HL-60/S4 (cell line): Measurements from ENCODE around the gene FAM72A.
"Not testable (repeated sequence)": the region's sequence is repeated elsewhere in the genome, so short reads cannot be mapped to it uniquely, and the experiment has no call there.

Source experiments
- in situ Hi-C: fragments of 300-500 bp; cut with MboI; formaldehyde crosslinking; loops from 2 replicates; pipeline ENCODE4 v1.14.3; 2022; ENCODE audit warnings: low sequenced_read_pairs

FAM72A gene

DNA sequence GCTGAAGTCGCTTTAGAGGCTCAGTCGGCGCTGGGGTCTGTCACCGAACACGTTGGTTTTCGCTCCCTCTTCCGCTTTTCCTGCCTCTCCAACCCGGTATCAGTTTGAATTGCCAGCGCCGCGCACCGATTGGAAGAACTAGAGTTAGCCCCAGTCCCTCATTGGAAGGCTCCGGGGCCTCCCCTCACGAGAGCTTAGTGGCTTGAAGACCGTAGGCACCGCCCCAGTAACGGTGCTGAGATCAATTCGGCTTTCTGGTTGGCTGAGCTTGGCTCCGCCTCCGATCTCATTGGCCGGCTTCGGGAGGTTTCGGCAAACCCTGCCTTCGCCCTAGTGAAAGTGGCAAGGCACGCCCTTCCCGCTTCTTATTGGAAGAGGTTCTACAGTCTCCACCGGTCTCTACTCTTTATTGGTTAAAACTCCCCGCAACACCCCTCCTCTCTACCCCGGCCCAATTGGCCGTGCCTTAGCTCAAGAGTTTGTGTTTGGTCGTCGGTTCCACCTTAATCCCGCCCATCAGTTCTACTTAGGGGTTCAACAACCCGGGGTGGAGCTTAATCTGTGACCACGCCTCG lies at the start of gene FAM72A:
FAM72A (minus strand) TSS at position 51 of the 575 bp plus-strand sequence. CDS start 814 bp downstream, outside the sequence.
- in situ Hi-C loops, result not testable (repeated sequence)

DNA sequence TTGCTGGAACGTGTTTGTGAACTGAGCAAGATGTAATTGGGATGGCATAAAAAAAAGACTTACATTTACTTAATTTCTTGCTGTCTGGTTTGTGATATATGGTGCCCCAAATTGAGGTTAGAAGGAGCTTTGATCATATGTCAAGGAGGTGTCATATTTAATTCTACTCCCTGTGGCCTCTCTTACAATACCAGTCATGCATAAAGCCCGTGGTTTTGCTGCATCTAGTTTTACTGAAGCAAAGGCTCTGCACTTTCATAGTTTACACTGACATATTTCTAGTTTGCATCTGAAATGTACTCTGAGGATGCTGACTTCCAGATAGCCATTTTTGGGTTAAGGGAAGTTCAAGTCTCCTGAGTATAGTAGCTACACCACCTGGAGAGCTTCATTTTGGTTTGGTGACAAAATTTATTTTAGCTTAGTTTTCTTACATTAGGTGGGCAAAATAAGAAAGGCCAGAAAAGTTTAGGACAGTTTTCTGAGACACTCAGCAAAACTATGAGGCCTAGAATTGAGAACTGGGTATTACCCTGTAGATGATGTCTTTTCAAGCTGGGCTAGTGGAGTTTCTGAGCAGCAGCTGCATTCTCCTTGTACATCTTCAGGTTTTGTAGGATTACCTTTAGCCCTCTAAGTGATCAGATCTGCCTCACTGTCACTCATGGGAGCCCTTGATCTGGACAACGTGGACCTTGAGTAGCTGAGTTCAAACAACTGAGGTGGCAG lies 48.5 kb upstream of the FAM72A start:
- in situ Hi-C loops, result not testable (repeated sequence)

DNA sequence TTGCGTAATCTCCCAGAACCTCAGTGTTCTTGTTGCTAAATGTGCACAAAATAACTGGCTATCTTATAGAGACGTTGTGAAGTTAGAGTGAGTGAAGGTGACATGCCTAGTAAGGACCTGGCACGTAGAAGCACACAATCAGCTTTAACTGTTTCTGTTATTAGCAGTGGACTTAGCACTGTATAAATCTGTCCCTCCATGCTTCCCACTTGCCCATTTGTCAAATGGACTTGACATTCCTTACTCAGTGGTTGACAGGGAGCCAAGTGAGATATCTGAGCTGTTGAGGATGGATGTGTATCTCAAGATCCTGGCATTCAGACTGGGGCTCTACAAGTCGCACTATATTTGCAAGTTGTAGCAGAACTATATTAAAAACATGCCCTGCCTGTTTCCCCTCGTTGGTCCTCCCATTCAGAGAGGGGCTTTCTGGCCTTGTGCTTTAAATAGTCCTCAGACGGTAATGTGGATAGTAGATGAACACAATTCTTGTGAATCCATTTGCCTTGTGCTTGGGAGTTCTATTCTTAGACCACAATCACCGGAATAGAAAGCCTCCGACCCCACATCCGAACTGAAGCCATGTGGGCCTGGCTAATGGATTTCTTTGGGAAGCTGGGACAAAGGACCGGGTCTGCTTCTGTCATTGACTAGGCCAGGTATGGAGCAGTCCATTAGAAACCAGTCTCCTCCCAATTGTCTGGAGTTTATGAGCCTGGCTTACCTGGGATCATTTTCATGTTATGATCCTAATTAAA lies 43.7 kb upstream of the FAM72A start:
- in situ Hi-C loops, result not testable (repeated sequence)

DNA sequence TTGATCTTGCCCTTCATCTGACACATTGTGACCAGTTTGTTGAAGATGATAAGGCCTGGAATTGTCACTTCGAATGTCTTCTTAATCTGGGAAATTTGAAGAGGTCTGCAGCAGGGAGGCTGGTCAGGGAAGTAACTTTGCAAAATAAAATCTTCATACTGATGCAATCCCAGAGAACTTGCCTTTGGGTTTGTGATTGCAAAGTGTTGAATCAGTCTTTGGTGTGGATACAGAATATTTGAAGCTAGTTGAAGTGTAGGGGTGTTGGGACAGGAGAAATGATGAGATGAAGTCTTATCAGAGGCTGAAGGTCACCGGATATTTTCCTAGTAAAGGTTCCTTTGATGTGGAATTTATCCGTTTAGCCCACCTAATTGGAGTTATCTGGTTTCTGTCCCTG lies 42.8 kb upstream of the FAM72A start:
- in situ Hi-C loops, result not testable (repeated sequence)

DNA sequence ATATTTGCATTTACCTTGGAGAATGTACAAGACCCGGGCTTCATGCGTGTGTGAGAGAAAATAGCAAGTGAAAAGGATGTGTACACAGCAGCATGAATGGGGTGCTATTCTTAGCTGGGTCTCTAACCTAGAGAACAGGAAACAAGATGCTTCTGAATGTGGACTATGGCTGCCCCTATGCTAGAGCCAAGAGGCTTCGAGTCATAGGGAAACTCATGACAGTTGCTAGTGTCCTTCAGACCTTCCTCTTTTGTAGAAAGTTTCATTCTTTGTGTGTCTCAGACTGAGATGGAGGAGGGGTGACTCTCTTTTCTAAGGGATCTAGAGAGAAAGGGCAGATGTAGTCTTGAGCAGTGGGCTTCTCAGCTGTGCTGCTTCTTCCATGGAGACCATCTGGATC lies 40.7 kb upstream of the FAM72A start:
- in situ Hi-C loops, result not testable (repeated sequence)

DNA sequence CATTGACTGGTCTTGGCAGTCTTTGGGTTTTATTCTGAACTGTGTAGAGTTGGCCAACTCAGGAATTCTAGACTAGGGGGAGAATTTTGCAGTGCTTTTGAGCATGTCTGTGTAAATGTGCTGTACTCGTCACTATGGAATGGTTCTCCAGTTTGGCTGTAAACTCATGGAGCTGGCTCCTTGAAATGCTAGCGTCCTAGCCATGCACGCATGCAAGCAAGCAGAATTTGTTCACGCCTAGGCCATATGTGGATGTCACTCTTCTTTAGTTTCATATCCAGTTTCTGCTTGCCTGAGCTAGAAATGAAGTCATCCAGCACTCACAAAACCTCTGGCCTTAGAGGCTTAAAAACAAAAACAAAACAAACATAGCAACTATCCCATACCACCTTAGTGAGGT lies 37.6 kb upstream of the FAM72A start:
- in situ Hi-C loops, result not testable (repeated sequence)

DNA sequence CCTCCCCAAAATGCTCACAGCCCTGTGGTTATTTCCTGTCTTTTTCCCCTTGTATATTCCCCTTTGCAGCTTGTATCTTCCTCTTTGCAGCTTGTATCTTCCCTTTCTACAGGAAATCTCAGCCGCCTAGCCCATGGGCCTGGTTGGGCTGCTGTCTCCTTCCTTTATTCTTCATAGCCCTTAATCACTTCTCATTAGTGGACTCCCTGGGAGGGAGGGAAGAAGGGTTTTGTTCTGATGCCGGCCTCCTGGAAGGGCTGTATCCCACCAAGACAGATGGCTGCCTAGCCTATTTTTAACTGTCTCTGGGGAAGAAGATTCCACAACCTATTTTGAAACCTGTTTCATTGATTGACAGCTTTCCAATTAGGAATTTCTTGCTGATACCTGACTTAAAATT lies 32.6 kb upstream of the FAM72A start:
- in situ Hi-C loops, result not testable (repeated sequence)

DNA sequence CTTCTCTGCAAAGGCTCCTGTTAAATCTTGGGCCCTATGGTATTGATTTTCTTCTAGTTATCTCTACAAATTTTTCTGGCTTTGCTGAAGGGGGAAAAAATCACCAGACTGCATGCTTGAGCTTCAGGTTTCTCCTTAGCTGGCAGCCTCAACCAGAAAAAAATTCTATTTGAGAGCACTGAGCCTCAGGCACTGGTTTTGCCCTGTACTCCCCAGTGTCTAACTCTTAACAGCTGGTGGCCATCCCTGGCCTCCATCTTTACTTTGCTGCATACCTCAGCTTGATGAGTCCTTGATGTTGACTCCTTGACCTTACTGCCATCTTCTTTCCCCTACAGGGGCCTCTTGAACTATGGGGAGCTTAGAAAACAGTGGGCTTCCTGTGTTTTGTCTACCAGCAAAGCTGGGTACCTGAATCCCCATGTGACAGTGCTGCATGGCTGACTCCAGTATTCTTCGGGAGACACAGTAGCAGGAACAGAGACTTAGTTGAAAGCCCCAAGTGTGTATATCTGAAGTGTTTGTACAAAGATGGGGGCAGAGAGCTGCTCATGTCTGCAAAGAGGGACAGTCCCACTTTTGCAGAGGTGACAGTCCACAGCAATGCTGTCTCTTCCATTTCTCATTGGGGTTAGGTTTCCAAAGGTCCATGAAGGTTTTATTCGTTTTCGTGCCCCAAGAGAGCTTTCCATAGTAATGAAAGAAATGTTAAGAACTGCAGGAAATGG lies 31.7 kb upstream of the FAM72A start:
- in situ Hi-C loops, result not testable (repeated sequence)

DNA sequence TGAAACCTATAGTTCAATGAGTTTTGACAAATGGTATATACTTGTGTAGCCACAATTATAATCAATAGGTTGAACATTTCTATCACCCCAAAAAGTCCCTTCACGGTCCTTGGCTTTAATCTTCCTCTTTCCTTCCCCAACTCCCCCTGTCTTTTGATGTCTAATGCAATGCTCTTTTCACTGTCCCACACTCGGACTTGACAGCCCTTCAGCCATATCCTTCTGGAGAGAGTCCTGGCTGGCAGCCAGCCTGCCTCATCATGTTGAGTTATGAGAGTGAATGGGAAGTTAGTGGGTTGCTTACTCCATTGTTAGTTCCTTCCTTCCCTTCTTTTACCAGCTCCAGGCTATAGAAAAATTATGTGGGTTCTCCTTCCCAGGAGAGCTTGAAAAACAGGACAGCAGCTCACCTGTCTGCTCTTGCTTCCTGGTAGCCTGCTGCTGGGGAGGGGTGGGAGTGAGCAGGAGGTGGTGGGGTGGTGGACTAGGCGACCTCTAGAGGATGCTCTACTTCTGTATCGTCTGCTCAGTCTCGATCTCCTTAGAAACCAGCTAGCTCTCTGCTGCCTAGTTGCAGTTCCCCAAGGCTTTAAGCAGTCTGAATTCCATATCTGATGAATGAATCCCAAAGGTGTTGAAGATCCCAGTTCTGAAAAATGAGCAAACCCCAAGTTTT lies 30.5 kb upstream of the FAM72A start:
- in situ Hi-C loops, result not testable (repeated sequence)

DNA sequence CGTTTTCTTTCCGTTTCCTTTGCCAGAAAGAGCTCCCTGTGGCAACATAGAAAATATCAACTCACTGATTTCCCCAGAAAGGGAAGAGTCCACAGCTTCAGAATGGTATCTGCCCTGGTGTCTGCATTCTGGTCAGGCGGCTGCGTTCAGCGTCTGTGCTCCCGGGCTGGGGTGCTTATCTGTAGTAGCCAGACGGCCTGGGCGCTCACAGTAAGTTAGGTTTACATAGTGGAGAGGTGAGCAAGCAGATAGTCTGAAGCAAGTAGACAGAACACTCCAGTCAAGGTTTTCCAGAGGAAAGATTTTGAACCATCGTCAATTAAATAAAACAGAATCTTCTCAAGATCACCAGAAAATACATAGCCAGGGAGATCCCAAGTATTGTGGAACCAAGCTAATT lies 29.4 kb upstream of the FAM72A start:
- in situ Hi-C loops, result not testable (repeated sequence)

DNA sequence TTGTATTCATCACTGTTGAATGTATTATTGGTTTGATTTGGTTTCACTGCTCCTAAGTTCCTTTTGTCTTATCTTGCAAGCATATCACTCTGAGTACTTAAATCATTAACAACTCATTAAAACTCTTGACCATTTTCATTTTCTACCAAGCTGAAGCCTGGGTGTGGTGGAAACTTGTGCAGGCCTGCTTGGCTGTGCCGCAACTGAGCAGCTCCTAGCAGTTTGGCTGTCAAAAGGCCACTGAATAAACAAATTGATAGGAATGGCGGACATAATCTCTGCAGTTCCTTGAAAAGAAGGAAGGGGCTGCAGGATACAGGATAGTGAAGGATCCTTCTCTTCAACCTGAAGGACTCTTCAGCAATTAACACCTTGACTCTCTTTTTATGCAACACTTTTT lies 26.6 kb upstream of the FAM72A start:
- in situ Hi-C loops, result not testable (repeated sequence)

DNA sequence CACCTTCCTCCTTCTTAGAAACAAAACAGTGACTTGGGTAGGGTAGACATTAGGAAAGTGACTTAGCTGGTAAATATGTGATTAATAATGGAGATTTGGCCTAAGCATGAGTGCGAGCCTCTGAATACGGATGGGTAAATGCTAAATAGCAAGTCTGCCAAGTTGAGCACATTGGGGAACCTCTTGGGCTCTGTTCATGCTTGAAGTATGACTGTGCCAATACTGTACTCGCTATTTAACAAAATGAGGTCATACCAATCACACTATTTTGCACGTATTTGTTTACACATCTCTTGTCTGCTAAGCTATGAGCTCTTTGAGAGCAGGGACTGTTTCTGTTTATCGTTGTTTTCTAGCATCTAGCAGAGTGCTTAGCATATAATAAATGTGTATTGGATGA lies 24.2 kb upstream of the FAM72A start:
- in situ Hi-C loops, result not testable (repeated sequence)

DNA sequence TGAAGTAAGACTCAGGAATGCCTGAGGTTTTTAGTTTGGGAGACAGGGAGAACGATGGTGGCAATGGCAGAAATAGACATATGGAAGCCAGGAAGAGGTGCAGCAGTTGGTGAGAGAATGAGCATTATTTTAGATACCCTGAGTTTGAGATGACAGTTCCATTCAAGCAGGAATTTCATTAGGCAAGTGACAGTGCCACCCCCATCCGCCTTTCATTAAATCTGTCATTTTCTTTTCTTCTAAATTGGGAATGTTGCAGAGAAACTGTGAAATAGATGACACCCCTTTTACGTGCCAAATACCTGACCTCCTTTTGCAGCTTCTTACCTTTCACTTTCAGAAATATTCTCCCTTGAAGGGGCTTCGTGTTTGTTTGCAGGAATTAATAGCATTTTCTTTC lies 22.7 kb upstream of the FAM72A start:
- in situ Hi-C loops, result not testable (repeated sequence)

DNA sequence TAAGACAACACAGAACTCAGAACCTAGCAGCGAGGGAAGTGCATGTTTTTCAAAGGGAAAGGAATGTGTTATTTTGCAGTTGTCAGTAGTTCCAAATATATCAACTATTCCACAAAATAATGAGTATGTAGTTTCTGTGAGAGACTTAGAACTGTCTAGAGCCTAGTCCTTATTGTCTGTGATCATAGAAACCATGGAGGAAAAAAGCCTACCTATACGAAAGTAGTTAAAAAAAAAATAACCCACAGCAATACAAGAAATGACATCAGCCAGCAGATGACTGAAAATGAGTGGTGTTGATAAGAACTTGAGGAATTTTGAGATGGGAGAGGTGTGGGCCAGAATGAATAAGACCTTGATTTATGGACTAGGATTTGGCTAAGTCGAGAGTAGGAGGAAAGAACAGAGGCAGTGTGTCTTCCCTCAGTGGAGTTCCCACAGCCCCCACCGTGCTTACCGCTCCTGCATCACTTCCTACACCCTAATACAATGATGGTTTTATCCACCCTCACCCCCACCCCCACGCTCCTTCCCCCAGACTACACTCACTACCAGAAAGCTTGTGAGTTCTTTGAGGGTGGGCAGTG lies 21.6 kb upstream of the FAM72A start:
- in situ Hi-C loops, result not testable (repeated sequence)

DNA sequence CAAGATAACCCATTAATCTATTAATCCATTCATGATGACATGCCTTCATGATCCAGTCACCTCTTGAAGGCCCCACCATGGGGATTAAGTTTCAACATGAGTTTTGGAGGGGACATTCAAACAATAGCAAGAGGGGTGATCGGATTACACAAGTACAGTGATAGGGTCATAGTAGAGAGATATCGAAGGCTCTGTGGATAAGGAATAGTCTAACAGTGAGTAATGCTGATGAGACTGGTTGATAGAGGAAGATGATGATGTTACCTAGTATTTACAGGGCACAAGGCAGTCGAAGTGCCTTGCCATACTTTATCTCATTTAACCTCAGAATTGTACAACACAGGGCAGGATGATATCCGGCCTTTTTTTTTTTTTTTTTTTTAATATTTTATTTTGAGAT lies 18.9 kb upstream of the FAM72A start:
- in situ Hi-C loops, result not testable (repeated sequence)

DNA sequence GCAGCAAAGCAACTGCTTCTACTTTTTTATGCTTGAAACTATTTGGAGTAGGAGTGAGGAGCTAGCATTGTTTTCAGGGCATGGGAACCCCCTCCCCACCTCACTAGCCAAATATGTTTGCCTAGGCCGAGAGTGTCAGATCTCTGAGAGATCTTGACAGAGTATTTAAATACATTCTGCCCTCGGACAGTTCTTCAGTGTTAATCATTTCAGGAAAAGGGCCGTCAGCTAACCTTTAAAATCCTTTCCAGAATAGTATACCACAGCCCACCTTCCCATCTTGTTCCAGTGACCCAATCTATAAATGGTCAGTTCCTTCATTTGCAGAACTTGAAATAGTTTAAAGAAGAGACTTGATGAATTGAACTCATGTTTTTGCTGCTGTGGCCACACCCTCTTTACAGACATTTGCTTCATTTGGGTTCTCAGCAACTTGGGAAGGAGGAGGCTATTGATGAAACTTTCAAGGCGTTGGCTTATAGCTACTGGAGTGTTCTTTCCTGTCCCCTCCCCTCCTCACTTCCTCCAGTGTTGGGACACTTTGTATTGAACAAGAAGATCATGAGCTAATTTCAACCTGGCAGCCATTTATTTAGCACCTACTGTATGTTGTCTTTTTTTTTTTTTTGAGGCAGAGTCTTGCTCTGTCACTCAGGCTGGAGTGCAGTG lies 17.8 kb upstream of the FAM72A start:
- in situ Hi-C loops, result not testable (repeated sequence)

DNA sequence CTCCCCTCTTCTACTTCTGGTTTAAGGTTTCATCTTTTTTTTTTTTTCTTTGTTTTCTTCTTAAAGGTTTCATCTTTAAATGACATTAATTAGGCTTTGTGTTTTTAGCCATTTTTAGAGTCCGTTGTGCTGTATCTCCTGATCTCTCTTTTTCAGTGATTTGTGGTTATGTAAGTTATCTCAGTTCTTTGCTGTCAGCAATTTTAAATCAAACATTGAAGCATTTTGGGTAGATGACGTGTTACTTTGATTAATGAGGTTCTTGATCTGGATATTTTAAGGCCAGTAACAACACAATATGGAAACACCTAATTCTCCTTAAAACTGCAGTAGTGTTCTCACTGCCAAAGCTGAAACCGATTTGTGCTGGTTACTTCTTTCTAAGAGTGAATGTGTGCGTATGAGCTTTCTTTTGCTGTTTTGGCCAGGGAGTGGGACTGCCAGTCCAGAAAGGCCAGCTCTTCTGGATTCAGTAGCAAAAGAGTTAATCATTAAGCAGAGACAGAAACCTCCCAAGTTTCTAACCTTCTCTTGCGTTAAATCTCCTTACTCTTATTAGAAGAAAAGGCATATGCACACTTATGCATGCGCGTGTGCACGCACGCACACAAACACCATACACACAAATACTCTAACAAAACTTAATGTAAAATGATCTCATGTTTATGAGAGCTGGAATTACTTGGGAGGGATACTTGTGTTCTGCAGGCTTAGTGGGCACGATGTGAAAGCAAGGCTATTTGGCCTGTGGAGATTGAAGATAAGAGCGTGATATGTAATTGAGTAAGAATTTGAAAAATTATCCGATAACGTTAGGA lies 17.1 kb upstream of the FAM72A start:
- in situ Hi-C loops, result not testable (repeated sequence)

DNA sequence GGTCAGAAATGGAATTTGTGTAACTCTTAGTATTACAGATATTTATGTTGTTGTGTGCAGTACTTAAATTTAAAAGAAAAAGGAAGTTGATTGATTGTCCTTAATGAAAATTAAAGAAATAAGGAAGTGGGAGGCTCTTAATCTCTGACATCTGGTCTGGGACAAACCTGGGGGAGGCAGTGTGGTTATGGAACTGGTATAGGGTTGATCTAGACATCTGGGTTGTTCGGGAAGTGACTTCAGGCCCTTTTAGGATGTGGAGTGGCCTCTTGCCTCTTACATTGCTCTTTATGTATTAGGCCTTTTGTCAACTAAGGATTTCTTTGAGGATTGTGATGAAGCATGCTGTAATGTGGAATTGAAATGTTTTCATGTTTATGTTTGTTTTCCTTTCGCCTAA lies 16.1 kb upstream of the FAM72A start:
- in situ Hi-C loops, result not testable (repeated sequence)

DNA sequence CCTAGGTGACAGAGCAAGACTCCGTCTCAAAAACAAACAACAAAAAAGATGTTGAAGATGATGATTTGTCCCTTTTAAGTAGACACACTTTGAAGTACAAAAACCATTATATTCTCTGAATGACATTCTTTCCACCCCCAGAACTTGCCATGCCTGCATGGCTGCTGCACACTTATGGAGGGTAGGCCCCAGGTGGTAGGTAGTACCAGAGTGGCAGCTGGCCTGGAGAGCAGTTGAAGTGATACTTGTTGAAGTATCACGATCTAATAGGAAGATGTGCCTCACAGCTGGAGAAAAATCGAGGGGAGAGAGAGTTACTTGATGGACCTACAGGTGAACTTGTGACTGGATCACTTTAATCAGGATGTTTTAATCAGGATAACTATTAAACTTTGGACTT lies 15.6 kb upstream of the FAM72A start:
- in situ Hi-C loops, result not testable (repeated sequence)
